ENCODE results near the gene PIGU.

The PIGU gene

DNA sequence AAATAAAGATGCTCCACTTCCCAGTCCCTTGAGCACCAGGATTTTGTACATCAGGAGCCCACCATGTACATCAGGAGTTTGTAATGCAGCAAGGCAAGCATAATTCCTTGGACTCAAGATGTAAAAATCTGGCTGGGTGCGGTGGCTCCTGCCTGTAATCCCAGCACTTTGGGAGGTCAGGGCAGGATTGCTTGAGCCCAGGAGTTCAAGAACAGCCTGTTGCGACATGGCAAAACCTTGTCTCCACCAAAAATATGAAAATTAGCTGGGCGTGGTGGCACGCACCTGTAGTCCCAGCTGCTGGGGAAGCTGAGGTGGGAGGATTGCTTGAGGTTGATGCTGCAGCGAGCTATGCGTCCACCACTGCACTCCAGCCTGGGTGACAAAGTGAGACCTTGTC, 134.5 kb downstream of the PIGU start:
- in situ Hi-C loops (cut with MboI; ENCODE audit: low pct_unique_long_range_greater_than_20kb, low sequenced_read_pairs, unreplicated experiment) = no loop called here
- no peak for DNase-seq (ENCODE audit: low spot score)
- TF ChIP-seq CTCF (IDR thresholded peaks at IDR 0.05; ENCODE audit: extremely low read depth, insufficient read depth, missing control alignments) = no peak

GRCh38 chr20:34541917-34542316, 135.0 kb downstream of the PIGU start:
- TF ChIP-seq CTCF (IDR thresholded peaks at IDR 0.05; ENCODE audit: extremely low read depth, insufficient read depth, missing control alignments) = no peak
- DNase-seq (ENCODE audit: low spot score) = no peak
- in situ Hi-C loops (cut with MboI; ENCODE audit: low pct_unique_long_range_greater_than_20kb, low sequenced_read_pairs, unreplicated experiment) = no loop called here

- TF ChIP-seq CTCF (IDR thresholded peaks at IDR 0.05; ENCODE audit: extremely low read depth, insufficient read depth, missing control alignments) = no peak
- in situ Hi-C loops (cut with MboI; ENCODE audit: low pct_unique_long_range_greater_than_20kb, low sequenced_read_pairs, unreplicated experiment) = no loop called here
- no peak for DNase-seq (ENCODE audit: low spot score)
These were observed 135.5 kb downstream of the PIGU start for GRCh38 chr20:34541264-34541901.

DNA sequence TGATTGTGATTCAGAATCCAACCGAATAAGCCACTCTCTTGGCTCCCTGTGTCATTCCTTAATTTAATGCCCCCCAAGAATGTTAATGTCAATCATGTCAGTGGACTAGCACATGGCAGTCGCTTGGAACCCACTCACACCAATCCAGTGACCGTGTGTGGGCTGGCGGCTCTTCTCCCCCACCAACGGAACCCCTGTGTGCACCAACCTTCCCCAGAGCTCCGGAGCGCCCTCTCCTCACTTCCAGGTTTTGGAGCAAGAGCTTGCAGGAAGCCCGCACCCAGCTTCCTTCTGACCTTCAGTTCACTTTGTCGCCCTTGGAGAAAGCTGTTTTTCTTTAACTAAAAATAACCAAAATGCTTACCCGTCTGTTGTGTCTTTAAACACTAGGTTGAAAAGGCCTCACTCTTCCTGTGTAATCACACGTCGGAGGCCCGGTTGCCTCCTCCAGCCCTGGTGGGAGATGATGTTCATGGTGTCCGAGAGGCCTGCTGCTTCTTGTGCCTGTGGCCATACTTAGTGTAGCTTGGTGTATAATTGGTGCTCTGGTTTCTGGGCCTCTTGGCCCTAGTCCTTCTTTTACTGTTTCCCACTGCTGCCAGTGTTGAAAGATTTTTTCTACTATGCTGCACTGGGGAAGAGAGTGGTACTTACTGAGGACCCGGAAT, 136.2 kb downstream of the PIGU start:
- no peak for DNase-seq (ENCODE audit: low spot score)
- in situ Hi-C loops (cut with MboI; ENCODE audit: low pct_unique_long_range_greater_than_20kb, low sequenced_read_pairs, unreplicated experiment) = no loop called here
- no peak for TF ChIP-seq CTCF (IDR thresholded peaks at IDR 0.05; ENCODE audit: extremely low read depth, insufficient read depth, missing control alignments)

DNA sequence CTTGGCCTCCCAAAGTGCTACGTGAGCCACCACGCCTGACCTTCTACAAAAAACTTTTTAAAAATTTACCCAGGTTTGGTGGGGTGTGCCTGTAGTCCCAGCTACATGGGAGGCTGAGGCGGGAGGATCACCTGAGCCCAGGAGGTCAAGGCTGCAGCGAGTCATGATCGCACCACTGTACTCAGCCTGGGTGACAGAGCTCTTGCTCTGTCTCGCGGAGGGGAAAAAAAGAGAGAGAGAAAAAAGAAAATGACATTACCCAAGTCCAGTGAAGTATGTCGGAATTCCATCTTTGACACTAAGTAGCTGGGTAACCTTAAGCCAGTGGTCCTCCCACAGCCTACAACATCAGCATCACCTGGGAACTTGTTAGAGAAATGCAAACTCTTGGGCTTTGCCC, 137.1 kb downstream of the PIGU start:
- TF ChIP-seq CTCF (IDR thresholded peaks at IDR 0.05; ENCODE audit: extremely low read depth, insufficient read depth, missing control alignments) = no peak
- no peak for DNase-seq (ENCODE audit: low spot score)
- in situ Hi-C loops (cut with MboI; ENCODE audit: low pct_unique_long_range_greater_than_20kb, low sequenced_read_pairs, unreplicated experiment) = loop anchor here (10.0 kb wide), 1 partner anchor 225 kb away; no protein-coding TSS in a partner anchor

DNA sequence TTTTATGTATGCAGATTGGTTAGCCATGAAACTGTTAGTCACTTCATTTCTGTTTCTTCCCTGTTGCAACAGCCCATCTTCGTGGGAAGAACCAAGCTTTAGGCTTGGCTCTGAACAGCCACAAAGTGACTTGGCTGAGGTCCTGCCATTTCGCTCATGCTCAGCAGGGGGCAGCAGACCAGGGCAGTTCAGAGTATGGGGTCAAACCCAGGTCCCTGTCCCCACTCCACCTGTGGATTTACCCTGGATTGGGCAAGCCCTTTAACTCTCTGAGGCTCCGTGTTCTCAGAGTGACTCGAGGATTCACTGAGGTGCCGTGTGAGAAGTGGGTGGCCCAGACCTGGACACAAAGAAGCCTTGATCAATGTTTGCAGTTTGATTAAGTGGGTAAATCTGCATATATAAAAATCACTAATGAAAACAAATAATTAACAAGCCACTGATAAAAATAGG, 138.2 kb downstream of the PIGU start:
- peak; percentile 89 for TF ChIP-seq CTCF (IDR thresholded peaks at IDR 0.05; ENCODE audit: extremely low read depth, insufficient read depth, missing control alignments)
- in situ Hi-C loops (cut with MboI; ENCODE audit: low pct_unique_long_range_greater_than_20kb, low sequenced_read_pairs, unreplicated experiment) = loop anchor here (10.0 kb wide), 1 partner anchor 226 kb away; no protein-coding TSS in a partner anchor
- peak; percentile 66 for DNase-seq (ENCODE audit: low spot score)
